Aorta (tissue), 5 donors: ENCODE results near the gene KRTAP15-1. TPM values are rescaled to one million over a fixed set of nuclear protein-coding genes. Genes with fewer than 3 reads are reported as not detected.

ENCODE experiments used
- ATAC-seq: fragments of 200-7000 bp; cut with Tn5 transposase; one replicate; pipeline ENCODE4 v1.9.1; 2022; ENCODE audit warnings: moderate library complexity; ENCODE audit not compliant: low FRiP score
- DNase-seq, 2 donors: peaks; one replicate each; pipeline ENCODE4 v3.0.0-alpha.2; 2020
- H3K27ac ChIP-seq, 2 donors: one replicate each; pipeline ENCODE4 v1.5.1; 2013; ENCODE audit warnings: low read length in 2 of 2, mild to moderate bottlenecking in 2 of 2, moderate library complexity in 2 of 2, control low read depth in 1 of 2, inconsistent platforms in 1 of 2, low read depth in 1 of 2
- H3K27me3 ChIP-seq, 2 donors: one replicate each; pipeline ENCODE4 v1.6.1; 2013; ENCODE audit warnings: control low read depth in 1 of 2, low read length in 1 of 2, mild to moderate bottlenecking in 1 of 2, moderate library complexity in 1 of 2; ENCODE audit not compliant: insufficient read depth in 2 of 2, control insufficient read depth in 1 of 2
- H3K36me3 ChIP-seq, 2 donors: one replicate each; pipeline ENCODE4 v1.6.1; 2013; ENCODE audit warnings: control low read depth in 1 of 2, low read length in 1 of 2, mild to moderate bottlenecking in 1 of 2; ENCODE audit not compliant: insufficient read depth in 2 of 2, control insufficient read depth in 1 of 2
- H3K4me1 ChIP-seq, 2 donors: one replicate each; pipeline ENCODE4 v1.6.1; 2013; ENCODE audit warnings: low read length in 2 of 2, control low read depth in 1 of 2, mild to moderate bottlenecking in 1 of 2, moderate library complexity in 1 of 2; ENCODE audit not compliant: insufficient read depth in 2 of 2, control insufficient read depth in 1 of 2
- H3K4me3 ChIP-seq, 2 donors: one replicate each; pipeline ENCODE4 v1.5.1; 2013; ENCODE audit warnings: low read length in 2 of 2, control low read depth in 1 of 2, mild to moderate bottlenecking in 1 of 2
- H3K9me3 ChIP-seq: one replicate; pipeline ENCODE4 v1.6.1; 2013; ENCODE audit warnings: mild to moderate bottlenecking, low read length; ENCODE audit not compliant: control insufficient read depth
- WGBS, 2 donors: extraction: QIAGEN DNeasy Blood & Tissue Kit; methylation state at CpG; one replicate each; pipeline ENCODE4 v1.1.7; 2013; 5-methylcytosine and 5-hydroxymethylcytosine counted together
- intact Hi-C, 2 donors: fragments of 100-400 bp; cut with DNase I; formaldehyde crosslinking; loops; one replicate each; pipeline versions ENCODE4 v1.14.2 to v1.15.0; 2022
- polyA plus RNA-seq, 2 donors: library from polyadenylated mRNA; stranded (reverse); fragments of 200-250 nt; gene quantifications; one replicate each; pipeline ENCODE4 v1.2.3, GENCODE V29; 2013
- total RNA-seq, 2 donors: library from RNA; stranded (reverse); fragmentation: NEBNext Ultra II Directional; extraction: Animal tissue kit (Norgen Biotek cat#: 25700); gene quantifications; one replicate each; pipeline ENCODE4 v1.2.1, GENCODE V29; 2021
- donor health status: healthy with polysubstance abuse.
- donor health status: Bipolar disorder and iron deficiency.
- donor health status: DM: no; HTN: no; CAD: no.
- donor health status: DM: no; HTN: no; CAD: no.
- donor health status: DM: yes; HTN: yes; CAD: no.

Gene KRTAP15-1
- total and polyA plus RNA-seq, 4 donors, result not detected

DNA sequence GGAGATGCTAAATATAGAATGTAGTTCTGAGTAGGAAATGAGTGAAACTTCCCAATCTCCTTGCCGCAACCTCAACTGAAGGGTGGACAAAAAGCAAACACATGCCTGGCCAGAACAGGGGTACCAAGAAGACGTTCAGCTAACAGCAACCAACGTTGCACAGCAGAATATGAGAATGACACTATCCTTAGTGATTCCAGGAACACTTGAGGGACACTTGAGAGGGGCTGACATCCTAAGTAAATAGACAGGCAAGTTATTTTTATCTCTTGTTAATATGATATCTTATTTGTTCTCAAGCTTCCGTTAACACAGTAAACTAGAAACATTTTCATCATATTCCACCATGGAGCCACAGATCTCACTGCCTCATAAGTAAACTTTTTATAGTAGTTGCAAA lies 39.2 kb downstream of the KRTAP15-1 start:
- Histone ChIP-seq H3K36me3 (no peaks in the 10 kb centered on the region), H3K27ac (no peak overlapping the region), H3K4me1 (no peaks in the 10 kb centered on the region), H3K27me3 (no peaks in the 10 kb centered on the region), H3K9me3 (no peaks in the 10 kb centered on the region), H3K4me3 (no peak overlapping the region)
- 19 to 29% methylated on average over 4 of the region's 4 CpGs for WGBS, 2 donors
- ATAC-seq (no peak), DNase-seq (no peak)
- intact Hi-C loops, result no loop called here

DNA sequence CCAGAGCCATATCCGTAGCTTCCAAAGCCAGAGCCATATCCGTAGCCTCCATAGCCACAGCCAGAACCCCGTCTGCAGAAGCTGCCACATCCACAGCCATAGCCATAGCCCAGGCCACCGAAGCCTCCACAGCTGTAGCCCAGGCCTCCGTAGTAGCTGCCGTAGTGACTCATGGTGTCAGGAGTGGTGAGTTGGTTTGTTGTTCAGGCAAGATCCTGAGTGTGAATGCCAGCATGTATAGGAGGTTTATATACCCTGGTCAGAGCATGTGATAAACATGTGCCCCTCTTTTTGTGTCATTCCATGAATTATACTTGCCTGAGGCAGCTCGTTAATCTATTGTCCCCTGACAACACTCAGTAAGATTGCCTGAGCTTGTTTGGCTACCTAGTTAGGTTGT lies 40.1 kb downstream of the KRTAP15-1 start, which contains the start of gene KRTAP19-1:
TSS of gene KRTAP19-1 (minus strand) at position 223 of the 400 bp plus-strand sequence. CDS start at position 173, 50 bp downstream.
- intact Hi-C loops, result no loop called here
- Histone ChIP-seq H3K27me3 (no peaks in the 10 kb centered on the region), H3K4me1 (no peaks in the 10 kb centered on the region), H3K9me3 (no peaks in the 10 kb centered on the region), H3K27ac (no peak within 1 kb of the TSS), H3K4me3 (no peak within 1 kb of the TSS), H3K36me3 (no peaks in the 10 kb centered on the region)
- ATAC-seq, result no peak
- peak in 1 of 2 donors; percentile 28 for DNase-seq
- 93 to 94% methylated on average over 7 of the region's 7 CpGs for WGBS, 2 donors

DNA sequence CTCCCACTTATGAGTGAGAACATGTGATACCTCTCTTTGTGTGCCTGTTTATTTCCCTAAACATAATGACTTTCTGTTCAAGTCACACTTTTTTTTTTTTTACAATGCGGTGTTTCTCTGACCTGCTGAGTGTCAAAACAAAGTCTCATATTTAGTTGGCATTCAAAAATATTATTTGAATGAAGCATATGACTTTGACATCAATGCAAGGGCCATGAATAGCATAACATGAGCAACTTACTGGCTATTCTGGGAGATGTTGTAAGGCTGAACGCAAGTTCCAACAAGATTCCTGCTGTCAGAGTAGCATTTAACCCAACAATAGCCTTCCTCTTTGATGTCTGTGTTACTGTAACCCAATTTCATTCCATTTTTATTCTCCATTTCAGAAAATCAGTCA lies 42.1 kb downstream of the KRTAP15-1 start:
- Histone ChIP-seq H3K4me1 (no peaks in the 10 kb centered on the region), H3K27me3 (no peaks in the 10 kb centered on the region), H3K27ac (no peak overlapping the region), H3K9me3 (peaks cover 3% of the 10 kb centered on the region), H3K36me3 (no peaks in the 10 kb centered on the region), H3K4me3 (no peak overlapping the region)
- intact Hi-C loops, result no loop called here
- DNase-seq (no peak), ATAC-seq (no peak)
- 17 to 19% methylated on average over 2 of the region's 2 CpGs for WGBS, 2 donors

DNA sequence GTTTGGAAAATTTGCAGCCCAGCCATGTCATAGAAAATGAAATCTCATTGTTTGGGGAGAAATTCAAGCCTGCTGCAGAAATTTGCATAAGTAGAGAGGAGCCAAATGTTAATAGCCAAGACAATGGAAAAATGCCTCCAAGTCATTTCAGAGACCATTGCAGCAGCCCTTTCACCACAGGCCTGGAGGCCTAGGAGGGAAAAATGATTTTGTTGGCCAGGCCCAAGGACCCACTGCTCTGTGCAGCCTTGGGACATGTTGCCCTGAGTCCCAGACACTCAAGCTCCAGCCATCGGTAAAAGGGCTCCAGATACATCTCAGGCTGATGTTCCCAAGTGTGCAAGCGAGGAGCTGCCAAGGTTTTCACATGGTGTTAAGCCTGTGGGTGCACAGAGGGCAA lies 46.1 kb downstream of the KRTAP15-1 start:
- ATAC-seq, result no peak
- 89 to 90% methylated on average over 2 of the region's 2 CpGs for WGBS, 2 donors
- Histone ChIP-seq H3K27ac (no peak overlapping the region), H3K4me1 (no peaks in the 10 kb centered on the region), H3K27me3 (no peaks in the 10 kb centered on the region), H3K4me3 (no peak overlapping the region), H3K36me3 (no peaks in the 10 kb centered on the region), H3K9me3 (peaks cover 5% of the 10 kb centered on the region)
- no peak for DNase-seq
- intact Hi-C loops, result no loop called here

DNA sequence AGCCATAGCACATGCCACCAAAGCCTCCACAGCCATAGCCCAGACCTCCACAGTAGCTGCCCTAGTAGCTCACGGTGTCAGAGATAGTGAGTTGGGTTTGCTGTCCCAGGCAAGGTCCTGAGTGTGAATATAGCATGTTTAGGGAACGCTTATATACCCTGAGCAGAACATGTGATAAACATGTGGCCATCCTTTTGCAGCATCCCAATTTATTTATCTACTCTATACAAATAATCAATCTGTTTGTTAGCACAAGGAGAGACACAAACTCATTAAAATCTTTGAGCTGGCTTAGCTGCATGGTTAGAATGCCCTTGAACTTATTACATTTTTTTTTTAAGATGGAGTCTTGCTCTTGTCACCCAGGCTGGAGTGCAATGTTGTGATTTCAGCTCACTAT lies 47.3 kb downstream of the KRTAP15-1 start, which contains the start of gene KRTAP19-2:
TSS of gene KRTAP19-2 (minus strand) at position 101 of the 400 bp plus-strand sequence. CDS start at position 13, 88 bp downstream.
- peaks cover 5% of the 10 kb centered on the region for H3K9me3 ChIP-seq
- intact Hi-C loops, result no loop called here
- H3K27me3 ChIP-seq, result no peaks in the 10 kb centered on the region
- no peak within 1 kb of the TSS for H3K27ac ChIP-seq
- no peak for DNase-seq
- no peak for ATAC-seq
- no peaks in the 10 kb centered on the region for H3K36me3 ChIP-seq
- H3K4me1 ChIP-seq, result no peaks in the 10 kb centered on the region
- H3K4me3 ChIP-seq, result no peak within 1 kb of the TSS
- WGBS, 2 donors, result 95 to 96% methylated on average over 2 of the region's 2 CpGs

Other genes starting within 250 kb of the KRTAP15-1 start
- gene CLDN8, start 224.2 kb upstream of the KRTAP15-1 start, total RNA-seq, result not detected
- gene CLDN8, start 224.2 kb upstream of the KRTAP15-1 start, polyA plus RNA-seq, result under 1 TPM in 1 of 2 donors, not detected in 1; 0.23 TPM
- not detected for gene KRTAP24-1, start 157.3 kb upstream of the KRTAP15-1 start, total RNA-seq
- gene KRTAP24-1, start 157.3 kb upstream of the KRTAP15-1 start, polyA plus RNA-seq, result not detected
- gene KRTAP25-1, start 150.8 kb upstream of the KRTAP15-1 start, total RNA-seq, result not detected
- gene KRTAP25-1, start 150.8 kb upstream of the KRTAP15-1 start, polyA plus RNA-seq, result not detected
- not detected for gene KRTAP26-1, start 120.0 kb upstream of the KRTAP15-1 start, total RNA-seq
- not detected for gene KRTAP26-1, start 120.0 kb upstream of the KRTAP15-1 start, polyA plus RNA-seq
- gene KRTAP27-1, start 102.6 kb upstream of the KRTAP15-1 start, total RNA-seq, result not detected
- gene KRTAP27-1, start 102.6 kb upstream of the KRTAP15-1 start, polyA plus RNA-seq, result not detected
- gene KRTAP23-1, start 91.7 kb upstream of the KRTAP15-1 start, total RNA-seq, result not detected
- gene KRTAP23-1, start 91.7 kb upstream of the KRTAP15-1 start, polyA plus RNA-seq, result not detected
- not detected for gene KRTAP13-2, start 68.0 kb upstream of the KRTAP15-1 start, total RNA-seq
- gene KRTAP13-2, start 68.0 kb upstream of the KRTAP15-1 start, polyA plus RNA-seq, result not detected
- gene KRTAP13-1, start 44.2 kb upstream of the KRTAP15-1 start, total RNA-seq, result not detected
- gene KRTAP13-1, start 44.2 kb upstream of the KRTAP15-1 start, polyA plus RNA-seq, result not detected
- not detected for gene KRTAP13-3, start 14.3 kb upstream of the KRTAP15-1 start, total RNA-seq
- not detected for gene KRTAP13-3, start 14.3 kb upstream of the KRTAP15-1 start, polyA plus RNA-seq
- not detected for gene KRTAP13-4, start 10.1 kb upstream of the KRTAP15-1 start, total RNA-seq
- not detected for gene KRTAP13-4, start 10.1 kb upstream of the KRTAP15-1 start, polyA plus RNA-seq
- not detected for gene KRTAP19-1, start 40.1 kb downstream of the KRTAP15-1 start, total RNA-seq
- not detected for gene KRTAP19-1, start 40.1 kb downstream of the KRTAP15-1 start, polyA plus RNA-seq
- gene KRTAP19-2, start 47.2 kb downstream of the KRTAP15-1 start, total RNA-seq, result not detected
- not detected for gene KRTAP19-2, start 47.2 kb downstream of the KRTAP15-1 start, polyA plus RNA-seq
- gene KRTAP19-3, start 51.7 kb downstream of the KRTAP15-1 start, total RNA-seq, result not detected
- gene KRTAP19-3, start 51.7 kb downstream of the KRTAP15-1 start, polyA plus RNA-seq, result not detected
- gene KRTAP19-4, start 56.9 kb downstream of the KRTAP15-1 start, total RNA-seq, result not detected
- not detected for gene KRTAP19-4, start 56.9 kb downstream of the KRTAP15-1 start, polyA plus RNA-seq
- gene KRTAP19-5, start 61.9 kb downstream of the KRTAP15-1 start, total RNA-seq, result not detected
- not detected for gene KRTAP19-5, start 61.9 kb downstream of the KRTAP15-1 start, polyA plus RNA-seq
- not detected for gene KRTAP19-6, start 101.6 kb downstream of the KRTAP15-1 start, total RNA-seq
- not detected for gene KRTAP19-6, start 101.6 kb downstream of the KRTAP15-1 start, polyA plus RNA-seq
- gene KRTAP19-7, start 121.0 kb downstream of the KRTAP15-1 start, total RNA-seq, result not detected
- not detected for gene KRTAP19-7, start 121.0 kb downstream of the KRTAP15-1 start, polyA plus RNA-seq
- gene KRTAP22-2, start 150.1 kb downstream of the KRTAP15-1 start, total RNA-seq, result not detected
- not detected for gene KRTAP22-2, start 150.1 kb downstream of the KRTAP15-1 start, polyA plus RNA-seq
- gene KRTAP6-3, start 152.2 kb downstream of the KRTAP15-1 start, total RNA-seq, result not detected
- not detected for gene KRTAP6-3, start 152.2 kb downstream of the KRTAP15-1 start, polyA plus RNA-seq
- not detected for gene KRTAP6-2, start 158.6 kb downstream of the KRTAP15-1 start, total RNA-seq
- not detected for gene KRTAP6-2, start 158.6 kb downstream of the KRTAP15-1 start, polyA plus RNA-seq
- gene KRTAP22-1, start 160.8 kb downstream of the KRTAP15-1 start, total RNA-seq, result not detected
- not detected for gene KRTAP22-1, start 160.8 kb downstream of the KRTAP15-1 start, polyA plus RNA-seq
- gene KRTAP6-1, start 173.7 kb downstream of the KRTAP15-1 start, total RNA-seq, result not detected
- gene KRTAP6-1, start 173.7 kb downstream of the KRTAP15-1 start, polyA plus RNA-seq, result not detected
- not detected for gene KRTAP20-1, start 176.2 kb downstream of the KRTAP15-1 start, total RNA-seq
- gene KRTAP20-1, start 176.2 kb downstream of the KRTAP15-1 start, polyA plus RNA-seq, result not detected
- gene KRTAP20-4, start 180.4 kb downstream of the KRTAP15-1 start, total RNA-seq, result not detected
- gene KRTAP20-4, start 180.4 kb downstream of the KRTAP15-1 start, polyA plus RNA-seq, result not detected
- gene KRTAP20-2, start 194.9 kb downstream of the KRTAP15-1 start, total RNA-seq, result not detected
- not detected for gene KRTAP20-2, start 194.9 kb downstream of the KRTAP15-1 start, polyA plus RNA-seq
- not detected for gene KRTAP20-3, start 202.6 kb downstream of the KRTAP15-1 start, total RNA-seq
- not detected for gene KRTAP20-3, start 202.6 kb downstream of the KRTAP15-1 start, polyA plus RNA-seq